Fibroblast of upper back skin (primary cell): ENCODE measurements around the gene C5orf58.
A peak's percentile ranks its signal among the peaks of the same experiment; 100 is the strongest.

Source experiments
- DNase-seq: peaks from one replicate; pipeline ENCODE4 v3.0.0-alpha.2; 2013

Gene C5orf58, protein sequence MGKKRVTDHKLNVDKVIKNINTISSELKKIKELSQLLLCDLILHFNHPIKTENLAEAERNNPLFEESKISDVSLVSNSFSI

DNA sequence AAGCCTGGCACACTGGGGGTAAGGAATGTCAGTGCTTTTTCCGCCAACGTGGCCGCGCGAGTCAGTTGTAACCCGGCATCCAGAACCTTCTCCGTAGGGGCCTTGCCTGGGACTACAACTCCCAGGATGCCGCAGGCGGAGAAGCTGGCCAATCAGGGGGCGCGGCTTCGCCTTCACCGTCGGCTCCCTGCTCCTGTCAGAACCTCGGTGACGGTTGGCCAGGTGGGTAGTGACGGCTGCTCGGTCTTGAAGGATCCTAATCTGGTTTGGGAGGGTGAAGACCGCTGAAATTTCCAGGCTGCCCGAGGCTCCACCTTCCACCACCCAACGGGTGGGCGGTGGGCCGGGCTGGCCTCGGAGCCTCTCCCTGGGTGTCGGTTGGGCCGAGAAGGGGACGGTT, at the start of gene C5orf58:
Gene C5orf58, plus strand, starts transcription at position 200 of the 400 bp plus-strand sequence. CDS start 1,992 bp downstream, outside the sequence.
- DNase-seq: no peak

DNA sequence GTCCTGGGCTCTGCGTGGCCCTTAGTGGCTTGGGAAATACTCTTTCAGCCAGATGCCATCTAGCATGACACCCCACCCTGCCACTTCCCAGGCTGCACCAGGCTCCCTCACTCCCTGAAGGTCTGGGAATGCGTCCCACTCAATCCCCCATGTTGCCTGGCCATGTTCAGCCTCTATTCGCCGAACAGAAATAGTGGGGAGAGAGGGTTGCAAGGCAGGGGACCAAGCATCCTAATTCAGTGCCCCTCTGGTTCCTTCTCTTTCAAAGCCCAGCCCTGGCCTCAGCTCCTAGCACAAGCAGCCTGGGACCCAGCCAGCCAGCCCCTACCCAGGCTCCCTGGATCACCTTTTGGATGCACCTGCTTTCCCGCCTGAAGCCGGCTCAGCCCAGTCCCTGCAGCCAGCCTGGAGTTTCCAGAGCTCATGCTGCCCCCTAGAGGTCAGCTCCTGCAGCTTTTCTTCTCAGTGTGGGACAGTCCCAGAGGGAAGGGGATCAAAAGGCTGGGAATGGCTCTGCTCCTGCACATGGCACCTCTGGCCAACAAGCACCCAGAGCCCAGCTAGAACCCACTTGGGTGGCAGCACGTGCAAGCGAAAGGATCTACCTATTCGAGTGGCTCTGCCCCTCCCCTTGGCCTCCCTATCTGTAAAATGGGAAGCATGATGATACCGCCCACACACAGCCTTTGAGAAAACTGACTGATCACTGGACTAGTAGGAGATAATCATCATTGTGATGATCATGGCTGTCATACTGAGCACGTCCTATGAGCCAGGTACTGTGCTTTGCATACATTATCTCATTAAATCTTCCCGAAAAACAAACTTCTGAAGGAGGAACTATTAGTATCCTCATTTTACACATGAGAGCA, 48.7 kb upstream of the C5orf58 start:
- peak; percentile 45 for DNase-seq

DNA sequence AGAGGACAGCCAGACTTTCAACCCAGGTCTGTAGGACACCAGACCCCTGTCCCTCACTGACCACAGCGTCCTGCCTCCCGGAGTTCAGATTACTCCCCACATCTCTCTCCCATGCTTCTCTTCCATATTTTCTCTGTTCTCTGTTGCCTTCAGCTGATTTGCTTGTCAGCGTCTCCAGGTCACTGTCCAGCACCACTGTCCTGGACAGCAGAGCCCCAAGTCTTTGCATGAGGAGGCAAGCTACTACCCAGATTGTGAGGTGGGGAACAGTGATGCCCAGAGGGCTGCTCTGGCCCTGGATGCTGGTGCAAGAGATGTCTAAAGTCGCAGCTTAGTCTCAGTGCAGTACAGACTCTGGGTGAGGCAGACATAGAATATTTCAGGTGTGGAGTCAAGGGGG, 48.0 kb upstream of the C5orf58 start:
- DNase-seq: no peak

DNA sequence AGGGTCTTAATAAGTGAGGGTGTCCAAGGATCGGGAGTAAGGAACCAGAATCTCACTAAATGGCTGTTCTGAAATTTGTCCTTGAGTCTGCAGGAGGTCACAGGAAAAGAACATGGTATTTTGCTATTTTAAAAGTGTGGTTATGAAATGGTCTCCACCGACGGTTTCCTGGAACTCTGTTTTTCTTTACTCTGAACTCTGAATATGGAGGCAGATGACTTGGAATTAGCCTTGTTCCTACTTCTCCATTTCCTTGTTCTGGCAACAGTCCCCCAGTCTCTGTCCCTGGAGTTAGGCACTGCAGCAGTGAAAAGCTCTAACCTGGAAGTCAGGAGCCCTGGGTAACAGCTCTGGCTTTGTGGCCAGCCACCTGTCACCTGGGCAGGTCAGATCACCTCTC, 46.6 kb upstream of the C5orf58 start:
- DNase-seq: no peak

DNA sequence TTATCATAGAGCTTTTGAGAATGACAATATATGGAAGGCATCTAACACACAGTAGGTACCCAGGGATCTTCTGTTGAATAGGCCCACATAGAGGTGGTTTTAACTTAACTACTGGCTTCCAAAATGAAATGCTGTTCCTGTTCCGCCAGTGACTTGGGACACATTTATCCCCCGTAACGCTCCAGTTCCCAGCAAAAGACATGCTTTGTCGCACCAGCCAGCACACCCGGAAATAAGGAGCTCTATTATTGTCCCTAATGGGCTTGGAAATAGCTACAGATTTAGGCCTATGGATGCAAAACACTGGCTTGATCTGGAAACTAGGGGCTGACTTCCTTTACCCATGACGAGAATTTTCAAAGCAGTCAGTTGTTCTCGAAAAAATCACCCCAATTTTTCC, 45.9 kb upstream of the C5orf58 start:
- no peak for DNase-seq

DNA sequence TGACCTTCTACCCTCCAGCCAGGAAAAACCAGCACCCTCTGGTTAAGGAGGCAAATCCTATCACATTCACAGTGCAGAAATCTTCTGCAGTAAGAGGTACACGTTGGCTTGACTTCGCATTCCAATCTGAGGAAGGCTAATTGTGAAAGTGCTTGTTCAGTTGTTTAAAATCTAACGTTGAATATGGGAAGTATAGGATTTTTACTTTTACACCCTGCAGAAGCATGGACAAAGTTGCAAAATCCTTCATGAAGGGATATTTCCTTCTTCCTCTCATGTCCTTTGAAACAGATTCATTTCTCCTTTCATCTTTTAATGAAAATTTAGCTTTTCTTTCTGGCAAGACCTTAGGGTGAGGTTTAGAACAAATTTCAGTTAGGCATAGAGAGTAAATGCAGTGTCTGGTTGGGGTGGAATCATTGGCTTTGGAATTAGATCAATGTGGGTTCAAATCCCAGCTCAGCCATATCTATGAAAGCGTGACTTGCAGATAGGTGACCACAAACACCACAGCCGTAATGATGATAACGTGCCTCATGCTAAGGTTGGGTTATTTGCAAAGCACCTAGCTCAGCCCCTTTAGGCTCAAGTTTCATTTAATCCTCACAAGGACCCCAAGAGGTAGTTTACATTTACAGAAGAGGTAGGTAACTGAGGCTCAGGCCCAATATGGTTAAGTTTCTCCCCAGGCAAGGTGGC, 42.2 kb upstream of the C5orf58 start:
- DNase-seq: no peak

DNA sequence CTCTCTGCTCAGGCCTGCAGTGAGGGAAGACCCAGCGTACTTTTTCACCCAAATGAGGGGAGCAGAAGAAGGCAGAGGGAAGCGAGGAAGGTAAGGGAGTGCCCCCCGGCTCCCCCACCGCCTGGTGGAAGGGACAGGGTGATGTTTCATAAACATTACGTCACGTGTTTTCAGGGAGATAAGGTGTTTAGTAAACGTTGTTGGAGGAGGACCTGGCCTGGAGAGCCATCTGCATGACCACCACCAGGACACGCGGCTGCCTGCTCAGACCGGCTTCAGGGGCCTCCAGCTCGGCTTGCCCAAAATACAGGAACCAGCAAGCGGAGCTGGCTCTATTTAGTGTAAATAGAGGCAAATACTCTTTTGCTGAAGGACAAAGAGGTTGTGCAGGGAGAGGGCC, 40.0 kb upstream of the C5orf58 start:
- no peak for DNase-seq

DNA sequence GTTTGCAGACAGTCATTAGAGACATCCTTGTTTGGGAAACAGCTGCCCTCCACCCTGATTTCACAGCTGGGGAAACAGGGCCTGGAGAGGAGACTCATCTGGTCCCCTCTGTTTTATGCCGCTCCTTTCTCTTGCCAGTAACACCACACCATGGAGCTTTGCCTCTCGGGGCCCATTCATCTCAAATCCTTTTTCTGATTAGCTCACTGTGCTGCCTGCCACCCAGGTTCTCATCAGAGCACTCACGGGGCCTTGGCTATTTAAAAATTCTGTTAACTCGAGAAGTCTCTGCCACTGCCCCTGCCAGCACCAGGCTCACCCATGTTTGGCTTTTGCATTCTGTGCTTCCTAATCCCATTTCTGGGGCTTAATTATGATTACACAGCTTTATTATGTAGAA, 36.8 kb upstream of the C5orf58 start:
- DNase-seq: no peak

DNA sequence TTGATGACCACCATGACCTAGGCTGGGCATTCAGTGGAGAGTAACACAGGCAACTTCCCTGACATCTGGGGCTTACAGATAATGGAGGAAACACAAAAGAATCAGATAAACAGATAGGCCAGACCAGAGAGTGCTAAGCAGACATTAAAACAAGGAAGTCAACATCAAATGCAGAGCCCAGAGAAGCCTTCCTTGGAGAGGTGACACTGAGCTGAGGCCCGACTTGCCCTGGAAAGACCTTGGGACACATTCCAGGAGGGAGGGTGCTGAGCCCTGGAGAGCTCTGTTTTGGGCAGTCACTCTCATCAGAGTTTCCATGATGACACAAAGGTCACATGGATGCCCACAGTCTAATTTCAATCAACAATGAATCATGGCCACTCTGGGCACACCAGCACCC, 31.9 kb upstream of the C5orf58 start:
- DNase-seq: no peak

DNA sequence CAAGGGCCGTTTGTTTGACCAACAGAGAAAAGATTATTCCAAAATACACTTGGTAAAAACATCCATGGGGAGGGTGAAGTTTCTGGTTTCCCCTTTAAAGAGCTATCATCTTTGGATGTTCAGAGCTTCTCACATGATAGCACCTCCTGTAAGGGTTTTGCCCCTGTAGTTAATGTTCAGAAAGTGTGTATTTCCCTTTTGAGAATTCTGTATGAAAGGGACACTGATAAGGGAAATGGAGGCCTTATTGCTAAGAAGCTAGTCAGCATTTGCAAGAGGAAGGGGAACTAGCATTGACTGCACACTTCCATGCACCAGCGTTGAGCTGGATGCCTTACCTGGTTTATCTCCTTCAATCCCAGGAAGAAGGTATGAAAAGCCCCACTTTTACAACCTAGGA, 31.5 kb upstream of the C5orf58 start:
- DNase-seq: no peak

DNA sequence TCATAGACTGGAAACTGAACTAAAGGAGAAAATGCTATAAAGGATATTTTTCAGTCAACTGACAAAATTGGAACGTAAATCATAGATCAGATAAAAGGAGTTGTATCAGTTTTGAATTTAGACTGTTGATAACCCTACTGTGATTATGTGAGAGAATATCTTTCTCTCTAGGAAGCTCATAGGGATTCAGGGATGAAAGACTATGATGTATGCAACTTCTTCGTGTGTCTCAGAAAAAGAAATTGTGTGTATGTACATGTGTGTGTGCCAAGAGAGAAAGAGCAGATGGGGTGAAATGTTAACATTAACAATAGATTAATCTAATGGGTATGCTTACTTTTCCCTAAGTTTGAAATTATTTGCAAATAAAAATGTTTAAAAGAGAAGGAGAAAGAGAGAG, 30.7 kb upstream of the C5orf58 start:
- no peak for DNase-seq

DNA sequence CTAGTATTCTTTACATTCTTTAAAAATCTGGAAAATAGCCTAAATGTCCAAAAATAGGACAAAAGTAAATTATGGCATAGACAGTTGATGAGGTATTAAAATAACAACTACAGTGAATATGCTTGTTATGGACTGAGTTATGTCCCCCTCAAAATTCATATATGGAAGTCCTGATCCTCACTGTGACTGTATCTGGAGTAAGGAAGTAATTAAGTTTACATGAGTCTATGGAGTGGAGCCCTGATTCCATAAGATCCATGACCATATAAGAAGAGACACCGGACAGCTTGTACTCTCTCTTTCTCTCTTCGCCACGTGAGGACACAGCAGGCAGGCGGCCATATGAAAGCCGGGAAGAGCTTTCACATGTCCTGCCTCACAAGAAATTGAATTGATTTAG, 28.6 kb upstream of the C5orf58 start:
- no peak for DNase-seq

DNA sequence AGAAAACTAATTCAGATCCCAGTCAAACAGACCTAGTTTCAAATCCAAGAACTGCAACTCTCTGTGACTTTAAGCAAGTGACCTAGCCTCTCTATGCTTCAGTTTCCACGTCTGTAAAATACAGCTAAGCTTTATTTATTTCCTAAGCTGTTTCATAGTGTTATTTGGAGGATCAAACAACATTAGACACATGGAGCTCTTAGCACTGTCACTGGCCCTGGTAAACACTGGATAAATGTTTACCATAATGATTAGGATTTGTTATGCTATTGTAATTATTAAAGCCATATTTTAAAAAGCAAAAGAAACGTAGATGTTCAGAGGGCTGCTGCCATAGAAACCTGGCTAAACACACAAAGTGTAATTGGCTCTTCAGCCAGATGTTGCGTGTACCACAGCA, 26.6 kb upstream of the C5orf58 start:
- no peak for DNase-seq

DNA sequence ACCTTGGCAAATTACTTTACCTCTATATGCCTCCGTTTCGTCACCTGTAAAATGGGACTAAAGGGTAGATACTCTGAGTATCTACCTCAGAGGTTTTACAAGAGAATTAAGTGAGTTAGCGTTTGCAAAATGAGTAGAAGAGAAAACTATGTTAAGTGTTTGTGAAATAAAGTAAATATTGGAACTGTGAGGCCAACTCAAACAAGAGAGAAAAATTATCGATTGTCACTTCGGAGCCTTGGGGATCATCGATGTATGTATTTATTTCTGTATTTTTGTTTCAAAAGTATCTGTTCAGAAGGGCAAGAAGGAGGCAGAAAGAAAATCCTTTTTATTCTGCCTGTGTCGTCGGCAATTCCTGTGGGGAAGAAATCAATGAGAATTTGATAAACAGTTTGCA, 25.8 kb upstream of the C5orf58 start:
- DNase-seq: no peak

DNA sequence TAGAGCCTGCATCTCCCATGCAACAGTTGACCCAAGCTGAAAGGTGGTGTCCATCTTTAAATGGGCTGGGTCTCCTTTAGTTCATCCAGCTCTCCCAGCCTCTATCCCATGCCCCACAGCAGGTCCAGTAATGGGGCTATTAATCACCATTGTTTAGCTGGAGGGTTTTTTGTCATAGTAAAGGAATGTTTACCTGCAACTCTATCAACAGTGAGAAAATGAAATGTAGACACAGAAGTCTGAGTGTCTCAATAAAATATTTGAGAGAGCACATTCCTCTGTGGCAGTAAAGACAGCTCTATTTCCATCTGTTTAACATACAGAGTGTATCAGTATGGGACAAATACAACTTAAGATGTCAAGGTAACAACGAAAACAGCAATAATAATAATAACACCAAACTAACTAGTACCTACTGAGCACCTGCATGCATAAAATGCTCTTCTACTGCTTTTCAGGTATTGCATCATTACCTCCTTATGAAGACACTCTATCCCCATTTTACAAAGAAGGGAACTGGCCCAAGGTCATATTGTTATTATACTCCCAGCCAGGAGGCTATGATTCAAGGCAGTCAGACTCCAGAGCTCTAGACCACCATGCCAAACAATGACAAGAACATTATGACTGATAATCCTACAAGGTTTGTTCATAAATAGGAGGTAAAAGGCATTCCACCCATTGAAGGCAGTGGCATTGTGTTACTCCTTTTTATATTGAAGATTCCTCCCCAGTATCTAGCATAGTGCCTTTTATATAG, 21.0 kb upstream of the C5orf58 start:
- no peak for DNase-seq

DNA sequence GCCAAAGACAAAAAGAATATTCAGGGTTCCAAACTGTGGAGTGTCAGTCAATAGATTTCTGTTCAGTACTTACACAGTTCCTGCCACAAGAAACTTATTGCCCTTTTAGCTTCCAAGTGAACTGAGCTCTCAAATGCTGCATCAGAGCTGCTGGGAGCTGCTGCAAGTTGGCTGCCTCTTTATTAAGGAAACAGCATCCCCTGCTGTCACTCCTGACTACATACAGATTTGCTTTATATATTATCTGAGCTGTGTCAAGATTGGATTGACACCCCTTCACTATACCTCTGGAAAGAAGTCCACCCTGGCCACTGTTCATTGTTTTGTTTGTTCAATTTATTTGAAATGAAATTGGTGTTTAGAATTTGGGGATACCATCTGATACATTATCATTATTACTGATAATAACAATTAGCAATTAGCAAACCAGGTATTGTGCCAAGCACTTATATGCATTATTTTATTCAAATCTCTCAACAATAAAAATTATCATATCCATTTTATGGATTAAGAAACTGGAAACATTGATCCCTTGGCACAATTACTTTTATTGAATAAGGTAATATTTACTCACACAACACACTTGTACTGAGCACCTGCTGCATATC, 16.4 kb upstream of the C5orf58 start:
- peak; percentile 63 for DNase-seq

DNA sequence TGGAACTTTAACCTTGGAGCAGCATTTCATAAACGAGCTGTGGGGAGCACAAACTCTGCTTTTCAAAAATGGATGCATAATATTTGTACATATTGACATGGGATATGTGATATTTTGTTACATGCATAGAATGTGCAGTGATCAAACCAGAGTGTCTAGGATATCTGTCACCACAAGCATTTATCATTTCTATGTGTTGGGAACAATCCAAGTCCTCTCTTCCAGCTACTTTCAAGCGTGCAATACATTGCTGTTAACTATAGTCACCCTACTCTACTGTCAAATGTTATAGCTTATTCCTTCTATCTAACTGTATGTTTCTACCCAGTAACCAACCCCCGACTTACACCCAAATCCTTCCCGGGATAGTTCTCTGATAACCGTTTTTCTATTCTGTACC, 15.0 kb upstream of the C5orf58 start:
- peak; percentile 49 for DNase-seq

DNA sequence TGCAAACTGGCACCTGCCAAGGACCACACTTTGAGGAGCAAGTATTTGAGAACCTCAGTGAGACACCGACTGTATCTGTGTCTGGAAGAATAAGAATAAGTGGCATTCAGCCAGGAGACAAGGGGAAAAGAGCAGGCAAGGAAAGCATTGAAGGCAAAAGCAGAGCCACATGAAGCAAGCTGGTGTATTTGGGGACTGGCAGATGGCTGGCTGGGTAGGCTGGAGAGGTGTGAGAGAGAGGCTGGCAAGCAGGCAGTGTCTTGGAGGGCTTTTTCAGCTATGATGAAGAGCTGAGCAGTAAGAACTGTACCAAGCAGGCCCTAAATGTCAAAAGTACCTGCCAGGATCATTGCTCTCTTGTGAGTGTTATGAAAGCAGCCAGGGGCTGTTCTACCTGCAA, 14.1 kb upstream of the C5orf58 start:
- DNase-seq: no peak

DNA sequence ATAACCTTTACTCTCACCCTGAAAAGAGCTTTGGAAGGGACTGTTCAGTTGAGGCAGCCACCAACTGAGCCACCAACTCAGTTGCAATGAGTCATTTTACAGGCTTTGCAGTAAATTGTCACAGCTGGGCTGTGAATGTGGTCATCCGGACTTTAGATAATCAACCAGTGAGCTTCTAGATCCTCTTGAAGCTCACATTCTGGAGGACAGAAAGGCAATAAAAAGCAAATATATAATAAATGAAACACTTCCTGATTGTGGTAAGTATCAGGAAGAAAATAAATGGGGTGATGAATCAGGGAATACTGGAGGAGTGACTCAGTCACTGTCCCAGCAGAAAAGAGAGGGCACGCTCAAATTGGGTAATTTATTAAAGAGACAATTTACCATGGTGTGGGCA, 13.2 kb upstream of the C5orf58 start:
- peak; percentile 72 for DNase-seq

DNA sequence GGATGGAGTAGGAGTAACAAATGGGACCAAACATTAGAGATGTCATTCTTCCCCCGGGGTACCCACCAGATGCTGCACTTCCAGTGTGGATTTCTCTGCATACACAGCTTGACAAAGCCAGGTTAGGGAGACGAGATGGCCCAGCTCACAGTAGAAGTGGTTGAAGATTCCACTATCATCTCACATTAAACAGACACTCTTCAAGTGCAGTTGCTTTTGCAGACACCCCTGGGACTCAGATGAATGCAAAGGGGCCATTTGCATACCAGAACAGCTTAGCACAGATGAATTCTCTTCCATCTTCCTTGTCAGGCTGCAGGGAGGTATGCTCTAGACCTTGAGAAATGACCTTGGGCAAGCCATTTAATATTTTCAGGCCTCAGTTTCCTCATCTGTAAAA, 12.6 kb upstream of the C5orf58 start:
- peak; percentile 14 for DNase-seq

DNA sequence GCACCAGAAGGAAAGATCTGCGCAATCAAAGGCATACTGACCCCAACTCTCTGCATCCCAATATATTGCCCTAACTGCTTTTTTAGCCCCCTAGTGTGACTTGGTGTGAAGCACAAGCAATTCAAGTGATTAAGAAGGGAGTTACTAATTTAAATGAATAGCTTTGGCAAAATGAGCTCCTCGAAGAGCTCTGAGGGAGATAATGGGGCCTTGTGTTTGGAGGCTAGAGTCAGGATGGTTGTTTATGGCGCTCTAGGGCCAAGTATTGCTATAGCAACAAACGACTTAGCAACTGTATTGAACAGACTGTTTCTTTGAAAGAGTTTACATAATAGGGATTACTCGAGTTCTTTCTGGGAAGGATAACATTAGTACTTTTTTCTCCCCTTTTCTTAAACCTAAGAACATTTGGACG, 11.5 kb upstream of the C5orf58 start:
- DNase-seq: no peak

DNA sequence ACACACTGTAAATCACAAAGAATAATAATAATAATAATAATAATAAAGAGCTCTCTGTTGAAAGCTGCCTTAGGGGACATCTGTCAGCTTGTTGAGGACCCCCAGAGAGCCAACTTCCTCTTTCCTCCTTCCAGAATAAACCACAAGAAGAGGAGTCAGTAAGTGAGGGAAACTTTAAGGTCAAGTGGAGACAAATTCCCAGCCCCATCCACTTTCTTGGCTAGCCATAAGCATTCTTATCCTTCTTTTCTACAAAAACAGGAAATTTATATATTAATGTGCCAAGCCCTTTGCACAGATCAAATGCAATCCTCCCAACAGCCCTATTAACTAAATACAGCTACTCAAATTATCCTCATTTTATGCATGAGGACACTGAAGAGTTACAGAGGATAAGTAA, 9.4 kb upstream of the C5orf58 start:
- DNase-seq: peak; percentile 34

DNA sequence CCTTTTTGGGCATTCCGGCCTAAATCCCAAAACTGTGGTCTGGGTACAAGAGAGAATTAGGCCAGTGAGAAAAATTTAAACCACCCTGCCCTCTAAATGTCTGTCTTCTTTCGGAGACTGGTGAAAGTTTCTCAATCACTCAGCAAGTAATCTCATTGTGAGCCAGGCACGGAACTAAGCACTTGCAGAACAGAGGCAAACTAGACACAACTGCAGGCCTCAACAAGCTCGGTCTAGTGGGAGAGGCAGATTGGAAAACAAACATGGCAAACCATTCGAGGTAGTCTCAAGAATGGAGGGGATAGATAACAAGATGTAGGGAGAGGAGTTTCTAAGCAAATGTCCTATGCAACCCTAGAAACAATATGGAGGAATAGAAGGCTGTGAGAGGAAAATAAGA, 8.9 kb upstream of the C5orf58 start:
- DNase-seq: no peak
